Measurements from ENCODE around the gene TK2. TPM values are rescaled to one million over a fixed set of nuclear protein-coding genes. Genes with fewer than 3 reads are reported as not detected.

TK2 gene
- total RNA-seq, 3 donors from 2014 or later = 33.1 to 98.4 (median 40.4) TPM

DNA sequence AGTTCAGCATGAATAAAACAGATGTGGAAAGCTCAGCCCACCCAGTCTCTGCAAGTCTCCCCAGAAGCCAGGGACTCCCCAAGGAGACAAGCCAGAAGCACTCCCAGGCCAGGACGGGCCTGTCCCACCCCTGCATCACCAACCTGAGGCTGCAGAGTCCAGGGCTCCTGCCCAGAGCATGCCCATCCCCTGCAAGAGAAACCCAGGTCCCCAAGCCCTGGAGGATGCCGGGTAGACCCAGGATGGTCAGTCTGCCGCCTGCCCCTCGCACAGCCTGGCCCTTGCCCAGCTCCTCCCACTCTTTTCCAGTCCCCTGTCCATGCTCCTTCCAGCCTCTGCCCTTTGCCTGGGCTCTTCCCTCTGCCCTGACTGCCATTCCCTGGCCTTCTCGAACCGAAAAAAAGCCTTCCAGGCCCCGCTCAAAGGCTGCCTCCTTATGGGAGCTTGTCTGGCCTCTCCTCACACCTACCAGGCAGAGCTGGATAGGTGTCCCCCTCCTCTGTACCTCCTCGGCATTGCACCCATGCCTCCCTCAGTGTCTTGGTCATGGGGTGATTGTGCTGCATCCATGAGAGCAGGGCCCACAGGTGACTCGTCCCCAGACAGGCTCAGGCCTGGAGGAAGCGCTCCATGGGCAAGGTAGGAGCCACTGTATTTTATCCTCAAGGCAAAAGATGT is 78.1 kb downstream of the TK2 start:
- intact Hi-C loops (cut with DNase I; ENCODE audit: low total_unique reads) = no loop called here
- no peak for TF ChIP-seq POLR2A (IDR thresholded peaks at IDR 0.05)
- TF ChIP-seq, protein P1, sequence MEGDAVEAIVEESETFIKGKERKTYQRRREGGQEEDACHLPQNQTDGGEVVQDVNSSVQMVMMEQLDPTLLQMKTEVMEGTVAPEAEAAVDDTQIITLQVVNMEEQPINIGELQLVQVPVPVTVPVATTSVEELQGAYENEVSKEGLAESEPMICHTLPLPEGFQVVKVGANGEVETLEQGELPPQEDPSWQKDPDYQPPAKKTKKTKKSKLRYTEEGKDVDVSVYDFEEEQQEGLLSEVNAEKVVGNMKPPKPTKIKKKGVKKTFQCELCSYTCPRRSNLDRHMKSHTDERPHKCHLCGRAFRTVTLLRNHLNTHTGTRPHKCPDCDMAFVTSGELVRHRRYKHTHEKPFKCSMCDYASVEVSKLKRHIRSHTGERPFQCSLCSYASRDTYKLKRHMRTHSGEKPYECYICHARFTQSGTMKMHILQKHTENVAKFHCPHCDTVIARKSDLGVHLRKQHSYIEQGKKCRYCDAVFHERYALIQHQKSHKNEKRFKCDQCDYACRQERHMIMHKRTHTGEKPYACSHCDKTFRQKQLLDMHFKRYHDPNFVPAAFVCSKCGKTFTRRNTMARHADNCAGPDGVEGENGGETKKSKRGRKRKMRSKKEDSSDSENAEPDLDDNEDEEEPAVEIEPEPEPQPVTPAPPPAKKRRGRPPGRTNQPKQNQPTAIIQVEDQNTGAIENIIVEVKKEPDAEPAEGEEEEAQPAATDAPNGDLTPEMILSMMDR (IDR thresholded peaks at IDR 0.05) = no peak
- TF ChIP-seq POLR2AphosphoS5 (IDR thresholded peaks at IDR 0.05) = no peak
- no peak for DNase-seq (ENCODE audit: low spot score in 2 of 2)

DNA sequence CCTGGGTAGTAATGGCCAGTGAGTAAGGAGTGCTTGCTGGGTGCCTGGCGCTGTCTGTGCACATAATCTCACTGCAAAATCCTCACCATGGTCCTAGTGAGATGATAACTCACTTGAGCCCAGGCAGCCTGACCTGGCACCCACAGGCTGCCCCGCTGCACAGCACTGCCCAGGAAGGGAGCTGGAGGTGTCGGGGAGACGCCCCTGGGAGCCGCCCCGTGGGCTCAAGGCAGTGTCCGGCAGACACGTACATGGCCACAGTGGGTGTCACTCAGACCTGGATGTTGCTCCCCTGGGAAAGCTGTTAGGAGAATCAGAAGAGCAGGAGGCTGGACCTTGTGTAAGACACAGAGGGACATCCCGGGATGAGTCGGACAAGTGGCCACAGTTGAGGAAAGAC is 78.7 kb downstream of the TK2 start:
- H3K36me3 ChIP-seq = no peaks in the 10 kb centered on the region
- intact Hi-C loops (cut with DNase I; ENCODE audit: low total_unique reads) = no loop called here
- no peak overlapping the region for H3K27ac ChIP-seq
- H3K4me3 ChIP-seq = no peak overlapping the region
- H3K27me3 ChIP-seq = no peaks in the 10 kb centered on the region
- H3K4me1 ChIP-seq = no peaks in the 10 kb centered on the region
- TF ChIP-seq POLR2A (IDR thresholded peaks at IDR 0.05) (no peak), POLR2AphosphoS5 (IDR thresholded peaks at IDR 0.05) (no peak)
- TF ChIP-seq, protein P1 (IDR thresholded peaks at IDR 0.05) = no peak
- peaks cover 0 to 1% of the 10 kb centered on the region in 2 donors for H3K9me3 ChIP-seq
- DNase-seq (ENCODE audit: low spot score in 2 of 2) = no peak

More for the DNA sequence above, 78.1 kb downstream of the TK2 start:
- Histone ChIP-seq H3K27ac (no peak overlapping the region), H3K36me3 (no peaks in the 10 kb centered on the region), H3K4me3 (no peak overlapping the region), H3K27me3 (no peaks in the 10 kb centered on the region), H3K4me1 (no peaks in the 10 kb centered on the region), H3K9me3 (no peaks in the 10 kb centered on the region)

DNA sequence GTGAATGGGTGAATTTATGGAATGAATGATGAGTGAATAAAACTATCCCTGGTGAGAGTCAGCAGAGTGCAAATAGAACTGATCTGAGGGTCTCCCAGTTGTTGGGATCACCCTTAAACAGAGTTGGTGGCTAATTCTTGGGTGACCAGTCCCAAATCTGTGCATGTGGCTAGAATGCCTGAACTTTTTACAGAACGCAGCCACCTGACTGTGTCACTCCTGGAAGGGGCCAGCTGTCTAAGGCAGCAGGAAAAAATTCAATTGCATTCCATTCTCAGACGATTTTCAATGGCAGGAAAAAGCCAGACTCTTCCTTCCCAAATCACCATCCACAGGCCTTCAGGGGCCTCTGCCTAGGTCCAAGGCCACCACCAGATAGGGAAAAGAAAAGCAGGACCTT is 79.4 kb downstream of the TK2 start:
- Histone ChIP-seq H3K27ac (no peak overlapping the region), H3K27me3 (no peaks in the 10 kb centered on the region), H3K4me1 (no peaks in the 10 kb centered on the region), H3K4me3 (no peak overlapping the region), H3K9me3 (peaks cover 0 to 4% of the 10 kb centered on the region in 2 donors), H3K36me3 (no peaks in the 10 kb centered on the region)
- DNase-seq (ENCODE audit: low spot score in 2 of 2) = no peak
- TF ChIP-seq POLR2AphosphoS5 (IDR thresholded peaks at IDR 0.05) = no peak
- TF ChIP-seq, protein P1 (IDR thresholded peaks at IDR 0.05) = no peak
- TF ChIP-seq POLR2A (IDR thresholded peaks at IDR 0.05) = no peak
- intact Hi-C loops (cut with DNase I; ENCODE audit: low total_unique reads) = no loop called here

DNA sequence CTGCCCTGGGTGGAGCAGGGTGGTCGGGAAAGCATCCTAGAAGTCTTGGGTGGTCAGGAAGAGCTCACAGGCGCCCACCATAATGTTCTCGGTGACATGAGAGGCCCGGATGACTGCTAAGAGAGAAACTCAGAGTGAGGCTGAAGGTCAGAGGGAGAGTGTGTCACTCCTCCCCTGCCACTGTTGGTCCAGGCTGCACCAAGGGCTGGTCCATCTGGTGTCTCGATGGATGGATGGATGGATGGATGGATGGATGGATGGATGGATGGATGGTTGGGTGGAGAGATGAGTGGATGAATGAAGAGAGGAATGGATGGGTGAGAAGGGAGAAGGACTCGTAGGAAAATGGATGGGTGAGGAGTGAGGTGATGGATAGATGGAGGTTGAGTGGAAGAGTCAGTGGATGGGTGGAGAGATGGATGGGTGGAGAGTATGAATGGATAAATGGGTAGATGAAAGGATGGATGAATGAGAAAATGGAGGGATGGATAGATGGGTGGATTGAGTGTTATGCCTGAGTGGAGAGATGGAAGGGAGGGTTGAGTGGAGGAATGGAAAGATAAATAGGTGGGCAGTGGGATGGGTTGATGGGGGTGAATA is 79.9 kb downstream of the TK2 start:
- H3K4me1 ChIP-seq = no peaks in the 10 kb centered on the region
- no peaks in the 10 kb centered on the region for H3K27me3 ChIP-seq
- peaks cover 0 to 4% of the 10 kb centered on the region in 2 donors for H3K9me3 ChIP-seq
- H3K36me3 ChIP-seq = no peaks in the 10 kb centered on the region
- intact Hi-C loops (cut with DNase I; ENCODE audit: low total_unique reads) = no loop called here
- TF ChIP-seq, protein P1 (IDR thresholded peaks at IDR 0.05) = no peak
- TF ChIP-seq POLR2A (IDR thresholded peaks at IDR 0.05) = no peak
- TF ChIP-seq POLR2AphosphoS5 (IDR thresholded peaks at IDR 0.05) = no peak
- H3K4me3 ChIP-seq = no peak overlapping the region
- DNase-seq (ENCODE audit: low spot score in 2 of 2) = no peak
- H3K27ac ChIP-seq = no peak overlapping the region

DNA sequence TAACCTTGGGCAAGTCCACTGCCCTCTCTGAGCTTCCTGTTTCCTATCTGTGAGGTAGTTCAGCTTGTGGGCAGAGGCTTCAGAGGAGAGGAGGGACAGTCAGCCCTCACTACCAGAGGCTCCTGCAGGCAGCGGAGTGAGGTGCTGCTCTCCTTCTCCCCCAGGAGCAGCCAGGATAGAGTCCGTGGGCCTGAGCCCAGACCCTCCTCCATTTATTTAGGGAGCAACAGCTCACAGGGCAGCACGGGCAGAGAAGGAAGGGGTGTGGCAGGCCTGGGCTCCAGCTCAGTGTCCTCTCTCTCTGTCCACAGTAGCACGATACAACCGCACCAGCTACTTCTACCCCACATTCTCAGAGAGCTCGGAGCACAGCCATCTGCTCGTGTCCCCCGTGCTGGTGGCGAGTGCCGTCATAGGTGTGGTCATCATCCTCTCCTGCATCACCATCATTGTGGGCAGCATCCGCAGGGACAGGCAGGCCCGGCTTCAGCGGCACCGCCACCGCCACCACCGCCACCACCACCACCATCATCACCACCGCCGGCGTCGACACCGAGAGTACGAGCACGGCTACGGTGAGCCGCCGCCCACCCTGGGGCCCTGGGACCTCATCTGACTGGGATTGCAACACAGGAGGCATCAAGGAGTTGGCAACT is 80.5 kb downstream of the TK2 start:
- H3K4me3 ChIP-seq = no peak overlapping the region
- H3K27me3 ChIP-seq = no peaks in the 10 kb centered on the region
- H3K36me3 ChIP-seq = no peaks in the 10 kb centered on the region
- TF ChIP-seq POLR2AphosphoS5 (IDR thresholded peaks at IDR 0.05) (no peak), POLR2A (IDR thresholded peaks at IDR 0.05) (no peak)
- TF ChIP-seq, protein P1 (IDR thresholded peaks at IDR 0.05) = no peak
- intact Hi-C loops (cut with DNase I; ENCODE audit: low total_unique reads) = no loop called here
- DNase-seq (ENCODE audit: low spot score in 2 of 2) = no peak
- H3K4me1 ChIP-seq = no peaks in the 10 kb centered on the region
- H3K27ac ChIP-seq = no peak overlapping the region
- H3K9me3 ChIP-seq = peaks cover 0 to 4% of the 10 kb centered on the region in 2 donors

Data from breast epithelium (tissue), 4 donors.